Endothelial cell of umbilical vein (primary cell): ENCODE results near the gene PARD6G. TPM values are rescaled to one million over a fixed set of nuclear protein-coding genes. Genes with fewer than 3 reads are reported as not detected.
"Not testable (repeated sequence)": the region's sequence is repeated elsewhere in the genome, so short reads cannot be mapped to it uniquely, and the experiment has no call there.

Experiments used
- BruUV-seq: library from RNA; stranded (reverse); fragments of 400-500 nt; replicated peaks from 2 replicates; lab custom pipeline; 2021; lab: Mats Ljungman, UMichigan
- CTCF ChIA-PET: fragments of 300-600, 350-600 bp; sonication (Branson Sonifier 250); formaldehyde crosslinking; loops from one replicate; lab custom pipeline; 2021; ENCODE audit warnings: antibody characterized with exemption, inconsistent platforms; lab: Charles Lee
- POLR2A ChIA-PET: fragments of 300-600, 350-600 bp; sonication (Branson Sonifier 250); formaldehyde crosslinking; loops from one replicate; lab custom pipeline; 2021; ENCODE audit warnings: antibody characterized with exemption, inconsistent platforms; lab: Charles Lee
- DNase-seq: peaks from one replicate; pipeline ENCODE4 v3.0.0-alpha.2; 2011; ENCODE audit warnings: low read depth, low spot score
- FAIRE-seq: peaks from 2 replicates; lab custom pipeline; 2011; peaks lifted over from hg19 to GRCh38; lab: Jason Lieb, UNC
- H2AFZ ChIP-seq: 2 replicates; pipeline ENCODE4 v1.6.0; 2012; ENCODE audit warnings: low read depth, low read length, control low read depth, inconsistent platforms
- H3K27ac ChIP-seq: 2 replicates; pipeline ENCODE4 v1.5.1; 2011; ENCODE audit warnings: low read depth, mild to moderate bottlenecking, control low read depth, low read length, moderate library complexity; ENCODE audit not compliant: insufficient read depth
- H3K27me3 ChIP-seq, 2 experiments: 2 replicates each; pipeline versions ENCODE4 v1.6.0 to v1.6.1; 2011; ENCODE audit warnings: low read length in 2 of 2, mixed read lengths in 1 of 2; ENCODE audit not compliant: control insufficient read depth in 2 of 2, insufficient read depth in 2 of 2
- H3K36me3 ChIP-seq, 2 experiments: 2 replicates in 1 of 2; 3 replicates in 1 of 2; pipeline ENCODE4 v1.5.1; 2011; ENCODE audit warnings: low read length in 2 of 2, mild to moderate bottlenecking in 1 of 2, moderate library complexity in 1 of 2; ENCODE audit not compliant: control insufficient read depth in 2 of 2, insufficient read depth in 2 of 2; ENCODE audit errors: extremely low read depth in 1 of 2
- H3K4me1 ChIP-seq: 3 replicates; pipeline ENCODE4 v1.5.1; 2011; ENCODE audit warnings: mild to moderate bottlenecking, low read length; ENCODE audit not compliant: control insufficient read depth, insufficient read depth; ENCODE audit errors: extremely low read depth
- H3K4me2 ChIP-seq: 2 replicates; pipeline ENCODE4 v1.6.1; 2011; ENCODE audit warnings: low read length, control low read depth, mixed read lengths; ENCODE audit not compliant: insufficient read depth
- H3K4me3 ChIP-seq, 3 experiments: fragments of 200-600 bp in 1 of 3; sonication (generic), shearing (Covaris generic) in 1 of 3; replicated peaks in 1 of 3; 2 replicates each; pipeline ENCODE4 v1.5.1; 2011 to 2016; ENCODE audit warnings: control low read depth in 3 of 3, low read length in 3 of 3, mild to moderate bottlenecking in 2 of 3, inconsistent platforms in 1 of 3, low read depth in 1 of 3, moderate library complexity in 1 of 3; ENCODE audit not compliant: insufficient read depth in 1 of 3
- H3K79me2 ChIP-seq: 2 replicates; pipeline ENCODE4 v1.6.0; 2012; ENCODE audit warnings: low read length, inconsistent platforms; ENCODE audit not compliant: control insufficient read depth, insufficient read depth
- H3K9ac ChIP-seq: replicated peaks from 2 replicates; pipeline ENCODE3; 2011; ENCODE audit warnings: low read length, control low read depth; ENCODE audit not compliant: insufficient read depth; ENCODE audit errors: extremely low read depth
- H3K9me1 ChIP-seq: replicated peaks from 3 replicates; pipeline ENCODE4 v1.6.0; 2011; ENCODE audit warnings: mild to moderate bottlenecking, low read length; ENCODE audit not compliant: control insufficient read depth, insufficient read depth; ENCODE audit errors: extremely low read depth
- H3K9me3 ChIP-seq: replicated peaks from 2 replicates; pipeline ENCODE4 v1.5.1; 2012; ENCODE audit warnings: low read length, inconsistent platforms; ENCODE audit not compliant: control insufficient read depth, insufficient read depth
- H4K20me1 ChIP-seq: replicated peaks from 2 replicates; pipeline ENCODE3; 2011; ENCODE audit warnings: mild to moderate bottlenecking, low read length; ENCODE audit not compliant: control insufficient read depth, insufficient read depth; ENCODE audit errors: extremely low read depth
- EZH2 ChIP-seq: IDR thresholded peaks from 2 replicates; pipeline ENCODE4 v1.6.1; 2012; ENCODE audit warnings: borderline replicate concordance, low read depth, mild to moderate bottlenecking, moderate library complexity, low read length, inconsistent platforms; ENCODE audit not compliant: severe bottlenecking
- FOS ChIP-seq: IDR thresholded peaks from 2 replicates; pipeline ENCODE4 v1.6.1; 2011; ENCODE audit warnings: mild to moderate bottlenecking, low read length, moderate library complexity, borderline replicate concordance; ENCODE audit not compliant: insufficient read depth
- GATA2 ChIP-seq: IDR thresholded peaks from 2 replicates; pipeline ENCODE4 v1.7.0; 2011; ENCODE audit warnings: low read depth, mild to moderate bottlenecking, moderate library complexity, mixed read lengths, low read length; ENCODE audit not compliant: insufficient read length, insufficient read depth
- MAX ChIP-seq: IDR thresholded peaks from 2 replicates; pipeline ENCODE4 v1.6.1; 2011; ENCODE audit not compliant: insufficient read depth, insufficient read length
- POLR2A ChIP-seq: IDR thresholded peaks from 2 replicates; pipeline ENCODE4 v1.6.1; 2012; ENCODE audit warnings: low read depth, mild to moderate bottlenecking, control low read depth, low read length
- POLR2AphosphoS5 ChIP-seq: IDR thresholded peaks from 2 replicates; pipeline ENCODE4 v1.6.1; 2012; ENCODE audit warnings: low read depth, mild to moderate bottlenecking, control low read depth, low read length, moderate library complexity; ENCODE audit not compliant: insufficient read depth
- dilution Hi-C: fragments of 300-500 bp; cut with MboI; formaldehyde crosslinking; loops from one replicate; pipeline ENCODE4 v1.15.0; 2019; ENCODE audit warnings: low sequenced_read_pairs; ENCODE audit not compliant: extremely low pct_ligation_motif_present
- intact Hi-C: fragments of 100-400 bp; cut with micrococcal nuclease; formaldehyde crosslinking; loops from one replicate; pipeline ENCODE4 v1.10.0; 2022
- polyA plus RNA-seq, 4 experiments: library from polyadenylated mRNA; depleted of rRNA in 3 of 4; stranded (reverse) in 3 of 4; unstranded in 1 of 4; fragments of >200 nt; gene quantifications; 2 replicates each; pipeline versions ENCODE4 v1.2.1 to v1.2.3, GENCODE V29; 2011 to 2012; ENCODE audit warnings: missing spikeins in 1 of 4
- total RNA-seq: library from RNA; stranded (reverse); gene quantifications from 2 replicates; pipeline ENCODE4 v1.2.3, GENCODE V29; 2021
- TF ChIP-seq, protein P1 (sequence below), 2 donors: IDR thresholded peaks; 1 replicate in 1 of 2; 2 replicates in 1 of 2; pipeline ENCODE4 v1.5.1; 2011; ENCODE audit warnings: low read length in 2 of 2, mild to moderate bottlenecking in 2 of 2, moderate library complexity in 2 of 2, control low read depth in 1 of 2, inconsistent platforms in 1 of 2, low read depth in 1 of 2; ENCODE audit not compliant: insufficient read depth in 1 of 2; ENCODE audit errors: extremely low read depth in 1 of 2

Gene PARD6G
- total and polyA plus RNA-seq, 2 donors (not counting 3 experiments of a cell fraction or from before 2014, with no cell fraction given): 1.2 to 1.8 TPM

GRCh38 chr18:80238651-80239260 is 8.6 kb downstream of the PARD6G start:
- H3K4me2 ChIP-seq: no peak overlapping the region
- H3K79me2 ChIP-seq: no peaks in the 10 kb centered on the region
- dilution Hi-C loops (no loop called here), intact Hi-C loops (no loop called here)
- TF ChIP-seq POLR2AphosphoS5 (no peak), GATA2 (no peak), EZH2 (no peak), MAX (no peak), POLR2A (no peak), FOS (no peak)
- TF ChIP-seq, protein P1, sequence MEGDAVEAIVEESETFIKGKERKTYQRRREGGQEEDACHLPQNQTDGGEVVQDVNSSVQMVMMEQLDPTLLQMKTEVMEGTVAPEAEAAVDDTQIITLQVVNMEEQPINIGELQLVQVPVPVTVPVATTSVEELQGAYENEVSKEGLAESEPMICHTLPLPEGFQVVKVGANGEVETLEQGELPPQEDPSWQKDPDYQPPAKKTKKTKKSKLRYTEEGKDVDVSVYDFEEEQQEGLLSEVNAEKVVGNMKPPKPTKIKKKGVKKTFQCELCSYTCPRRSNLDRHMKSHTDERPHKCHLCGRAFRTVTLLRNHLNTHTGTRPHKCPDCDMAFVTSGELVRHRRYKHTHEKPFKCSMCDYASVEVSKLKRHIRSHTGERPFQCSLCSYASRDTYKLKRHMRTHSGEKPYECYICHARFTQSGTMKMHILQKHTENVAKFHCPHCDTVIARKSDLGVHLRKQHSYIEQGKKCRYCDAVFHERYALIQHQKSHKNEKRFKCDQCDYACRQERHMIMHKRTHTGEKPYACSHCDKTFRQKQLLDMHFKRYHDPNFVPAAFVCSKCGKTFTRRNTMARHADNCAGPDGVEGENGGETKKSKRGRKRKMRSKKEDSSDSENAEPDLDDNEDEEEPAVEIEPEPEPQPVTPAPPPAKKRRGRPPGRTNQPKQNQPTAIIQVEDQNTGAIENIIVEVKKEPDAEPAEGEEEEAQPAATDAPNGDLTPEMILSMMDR (IDR thresholded peaks at IDR 0.05; ENCODE audit: extremely low read depth in 1 of 2, insufficient read depth in 1 of 2, low read depth in 1 of 2, low read length in 2 of 2): no peak
- no peak overlapping the region for H3K27ac ChIP-seq
- DNase-seq (no peak), FAIRE-seq (no peak)
- no peaks in the 10 kb centered on the region for H3K9me3 ChIP-seq
- H3K4me1 ChIP-seq: no peaks in the 10 kb centered on the region
- H2AFZ ChIP-seq: no peak overlapping the region
- peaks cover 0 to 2% of the 10 kb centered on the region in 2 experiments for H3K27me3 ChIP-seq
- ChIA-PET POLR2A (no interaction called here), CTCF (interaction anchor here (1.1 kb wide), 1 partner anchor 68 kb away, joined by 4 read pairs; no protein-coding TSS in a partner anchor)
- no peaks in the 10 kb centered on the region for H4K20me1 ChIP-seq
- H3K9ac ChIP-seq: no peak overlapping the region
- BruUV-seq: no TSS peak
- H3K4me3 ChIP-seq: no peak overlapping the region
- H3K9me1 ChIP-seq: no peaks in the 10 kb centered on the region
- no peaks in the 10 kb centered on the region for H3K36me3 ChIP-seq

DNA sequence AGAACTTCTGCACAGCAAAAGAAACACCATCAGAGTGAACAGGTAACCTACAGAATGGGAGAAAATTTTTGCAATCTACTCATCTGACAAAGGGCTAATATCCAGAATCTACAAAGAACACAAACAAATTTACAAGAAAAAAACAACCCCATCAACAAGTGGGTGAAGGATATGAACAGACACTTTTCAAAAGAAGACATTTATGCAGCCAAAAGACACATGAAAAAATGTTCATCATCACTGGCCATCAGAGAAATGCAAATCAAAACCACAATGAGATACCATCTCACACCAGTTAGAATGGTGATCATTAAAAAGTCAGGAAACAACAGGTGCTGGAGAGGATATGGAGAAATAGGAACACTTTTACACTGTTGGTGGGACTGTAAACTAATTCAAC is 9.8 kb downstream of the PARD6G start:
- H3K9me3 ChIP-seq, dilution Hi-C loops, H3K4me1 ChIP-seq, H4K20me1 ChIP-seq, H3K4me2 ChIP-seq, H3K9me1 ChIP-seq, H3K9ac ChIP-seq, H3K4me3 ChIP-seq, H3K27me3 ChIP-seq, intact Hi-C loops, H3K27ac ChIP-seq, H3K36me3 ChIP-seq, POLR2A ChIA-PET, H2AFZ ChIP-seq, H3K79me2 ChIP-seq, CTCF ChIA-PET, DNase-seq, BruUV-seq, FAIRE-seq: not testable (repeated sequence)
